ENCODE measurements around the gene TMEM168.
A peak's percentile ranks its signal among the peaks of the same experiment; 100 is the strongest.
"Not testable (repeated sequence)": the region's sequence is repeated elsewhere in the genome, so short reads cannot be mapped to it uniquely, and the experiment has no call there.

The TMEM168 gene

DNA sequence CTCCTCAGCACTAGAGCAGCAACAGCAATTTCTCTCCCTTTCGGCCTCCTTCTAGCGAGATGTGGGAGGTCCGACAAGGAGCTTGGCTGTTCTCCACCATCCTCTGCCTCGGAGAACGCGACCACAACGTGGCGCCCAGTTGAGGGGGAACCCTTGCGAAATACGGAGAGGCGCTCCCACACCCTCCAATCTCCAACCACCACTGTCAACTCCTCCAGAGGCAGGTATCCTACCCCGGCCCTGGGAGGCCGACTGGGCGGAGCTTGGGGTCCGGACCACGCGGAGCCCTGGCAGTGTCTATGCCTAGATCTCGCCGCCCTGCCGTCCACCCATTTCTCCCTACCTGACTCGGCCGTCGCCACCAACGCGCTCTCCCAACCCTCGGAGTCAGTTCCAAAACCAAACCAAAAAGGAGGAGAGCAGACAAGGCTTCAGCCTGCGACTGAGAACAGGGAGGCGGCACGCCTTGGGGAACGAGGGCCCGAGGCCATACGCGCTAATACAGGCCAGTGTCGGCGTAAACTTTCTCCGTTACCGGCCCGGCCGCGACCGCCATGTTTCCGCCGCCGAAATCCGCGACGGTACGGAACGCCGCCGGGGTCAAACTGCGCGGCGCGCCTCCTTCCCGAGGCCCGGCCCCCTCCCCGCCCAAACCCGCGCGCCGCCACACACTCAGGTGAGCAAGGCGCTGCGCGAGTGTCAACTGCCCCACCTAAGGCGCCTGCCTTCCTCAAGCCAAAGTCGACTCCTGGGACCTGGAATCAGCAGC is at the start of gene TMEM168:
Gene TMEM168 (minus strand): TSS at position 577 of the 769 bp plus-strand sequence. CDS start 5,568 bp downstream, outside the sequence.
- DNase-seq (ENCODE audit: low spot score), result peak; percentile 64

- DNase-seq (ENCODE audit: low spot score), result not testable (repeated sequence)
Observed at GRCh38 chr7:112835928-112836327, 45.7 kb upstream of the TMEM168 start.

DNA sequence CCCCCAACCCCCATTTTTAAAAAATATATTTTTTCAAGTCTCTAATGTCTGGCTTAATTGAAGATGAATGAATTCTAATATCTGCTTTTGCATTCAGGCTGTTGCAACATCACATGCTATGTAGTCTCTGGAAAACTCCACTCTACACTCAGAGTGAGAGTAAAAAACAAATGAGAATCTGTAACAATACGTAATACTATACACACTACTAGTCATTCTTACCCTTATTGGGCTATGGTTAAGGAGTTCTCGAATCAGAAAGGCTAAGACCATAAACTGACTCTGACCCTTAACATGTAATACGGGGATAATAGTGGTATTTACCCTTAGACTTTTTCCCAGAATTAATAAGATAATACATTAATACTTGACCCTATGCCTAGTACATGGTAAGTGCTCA is 42.9 kb upstream of the TMEM168 start:
- no peak for DNase-seq (ENCODE audit: low spot score)

DNA sequence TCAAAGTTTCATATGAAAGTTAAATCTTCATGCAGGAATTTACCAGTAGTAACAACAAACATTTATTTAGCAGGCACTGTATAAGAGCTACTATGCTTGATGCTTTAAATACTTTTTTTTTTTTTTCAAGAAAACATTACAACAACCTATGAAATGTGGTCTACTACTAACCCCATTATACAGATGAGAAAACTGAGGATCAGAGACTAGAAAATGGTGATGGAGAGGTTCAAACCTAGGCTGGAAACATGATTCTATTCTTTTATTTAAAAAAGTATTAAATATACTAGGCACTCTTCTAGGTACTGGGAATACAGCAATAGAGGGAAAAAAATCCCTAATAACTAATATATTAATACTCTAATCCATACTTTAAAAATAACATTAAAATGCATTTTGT is 40.6 kb upstream of the TMEM168 start:
- DNase-seq (ENCODE audit: low spot score), result no peak

- no peak for DNase-seq (ENCODE audit: low spot score)
Observed at GRCh38 chr7:112828696-112829095, 38.5 kb upstream of the TMEM168 start.

DNA sequence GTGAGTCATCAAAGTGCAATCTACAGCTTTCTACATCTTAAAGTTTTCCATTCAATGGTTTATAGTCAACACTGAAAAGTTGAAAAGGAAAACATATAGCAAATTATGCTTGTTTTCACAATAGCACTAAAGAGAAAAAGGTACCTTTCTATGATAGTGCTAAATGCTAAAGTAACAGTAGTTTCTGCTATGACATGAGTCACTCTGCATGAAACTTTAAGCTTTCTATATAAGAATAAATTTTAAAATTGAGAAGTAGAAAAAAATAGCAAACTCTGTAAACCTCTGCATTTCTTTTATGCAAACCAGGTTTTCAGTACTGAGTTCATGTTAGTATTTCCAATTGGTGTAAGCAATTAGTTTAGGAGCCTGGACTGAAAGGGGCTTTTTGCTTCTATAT is 31.2 kb upstream of the TMEM168 start:
- DNase-seq (ENCODE audit: low spot score), result no peak

- DNase-seq (ENCODE audit: low spot score), result no peak
Observed at GRCh38 chr7:112819536-112819935, 29.3 kb upstream of the TMEM168 start.

DNA sequence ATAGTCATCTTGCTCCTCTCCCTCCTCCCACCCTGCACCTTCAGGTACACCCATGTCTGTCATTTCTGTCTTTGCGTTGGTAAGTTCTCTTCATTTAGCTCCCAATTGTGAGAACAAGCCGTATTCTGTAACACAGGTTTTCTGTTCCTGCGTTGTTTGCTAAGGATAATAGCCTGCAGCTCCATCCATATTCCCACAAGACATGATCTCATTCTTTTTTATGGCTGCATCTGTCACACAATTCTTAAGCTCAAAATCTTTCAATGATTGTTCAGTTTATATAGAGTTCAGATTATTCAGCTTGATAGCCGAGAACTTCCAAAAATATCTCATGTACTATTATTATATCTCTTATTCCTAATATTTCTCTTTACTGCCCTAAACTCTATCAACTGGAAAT is 16.0 kb upstream of the TMEM168 start:
- DNase-seq (ENCODE audit: low spot score), result no peak

DNA sequence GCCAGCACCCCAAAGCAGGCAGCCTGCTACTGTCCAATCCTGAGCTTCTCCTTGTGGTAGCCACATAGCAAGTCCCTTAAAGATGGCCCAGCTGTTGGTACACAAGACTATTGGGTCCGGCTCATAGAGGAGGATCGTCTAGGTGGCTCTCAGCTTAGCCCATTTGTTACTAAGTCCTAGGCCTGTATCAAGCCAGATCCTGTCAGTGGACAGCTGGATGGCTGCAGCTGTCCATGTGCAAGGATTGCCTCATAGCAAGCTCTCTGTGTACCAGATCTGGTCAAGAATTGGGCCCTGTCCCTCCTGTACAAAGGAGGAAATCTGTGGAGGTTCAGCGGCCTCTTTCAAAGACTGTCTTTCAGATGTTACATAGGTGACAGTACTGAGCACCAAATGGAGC is 12.2 kb upstream of the TMEM168 start:
- DNase-seq (ENCODE audit: low spot score), result no peak

DNA sequence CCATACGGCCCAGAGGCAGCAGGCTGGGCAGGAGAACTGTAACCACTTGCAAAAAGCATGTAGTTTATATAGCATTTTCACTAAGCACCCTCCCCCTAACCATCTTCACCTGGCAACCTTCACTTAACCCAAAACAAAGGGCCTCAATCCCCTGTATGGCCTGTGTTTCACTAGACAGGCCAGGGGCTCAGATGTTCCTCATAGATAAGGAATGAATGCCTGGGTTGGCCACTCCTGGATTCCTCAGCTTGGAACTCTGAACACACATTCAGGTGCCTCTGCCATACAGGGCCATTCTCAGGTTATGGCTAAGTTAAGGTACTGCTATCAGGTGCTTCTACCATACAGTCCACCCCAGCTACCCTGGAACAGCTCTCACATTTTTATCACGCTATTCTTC is 10.3 kb upstream of the TMEM168 start:
- no peak for DNase-seq (ENCODE audit: low spot score)

DNA sequence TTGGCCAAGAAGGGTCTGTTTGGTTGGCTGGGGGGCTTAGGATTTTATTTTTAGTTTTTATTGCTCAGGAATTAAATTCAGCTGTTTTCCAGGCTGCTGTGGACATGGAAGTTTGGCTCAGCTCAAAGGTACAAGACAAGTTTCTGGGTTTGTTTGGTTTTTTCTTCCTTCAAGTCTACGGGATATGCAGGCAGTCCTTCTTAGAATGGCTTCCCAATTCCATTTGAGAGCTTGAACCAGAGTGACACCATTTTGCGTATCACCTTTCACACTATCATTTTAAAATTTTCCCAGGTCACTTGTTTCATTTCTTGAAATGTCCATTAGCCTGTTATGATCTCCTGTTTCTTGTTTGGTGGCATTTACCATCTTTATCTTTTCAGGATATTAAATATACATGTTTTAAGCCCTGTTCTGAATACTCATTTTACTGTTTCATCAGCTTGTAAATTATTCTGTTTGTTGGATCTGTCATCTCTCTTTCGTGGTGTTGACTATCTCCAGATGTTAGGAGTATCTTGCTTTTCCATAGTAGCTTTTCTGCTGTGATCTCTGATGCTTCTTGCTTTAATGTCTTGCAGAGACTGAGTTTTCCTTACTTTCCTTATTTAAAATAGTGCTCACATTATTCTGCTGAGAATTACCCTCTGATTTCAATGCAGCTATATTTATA is 9.4 kb upstream of the TMEM168 start:
- DNase-seq (ENCODE audit: low spot score), result no peak

DNA sequence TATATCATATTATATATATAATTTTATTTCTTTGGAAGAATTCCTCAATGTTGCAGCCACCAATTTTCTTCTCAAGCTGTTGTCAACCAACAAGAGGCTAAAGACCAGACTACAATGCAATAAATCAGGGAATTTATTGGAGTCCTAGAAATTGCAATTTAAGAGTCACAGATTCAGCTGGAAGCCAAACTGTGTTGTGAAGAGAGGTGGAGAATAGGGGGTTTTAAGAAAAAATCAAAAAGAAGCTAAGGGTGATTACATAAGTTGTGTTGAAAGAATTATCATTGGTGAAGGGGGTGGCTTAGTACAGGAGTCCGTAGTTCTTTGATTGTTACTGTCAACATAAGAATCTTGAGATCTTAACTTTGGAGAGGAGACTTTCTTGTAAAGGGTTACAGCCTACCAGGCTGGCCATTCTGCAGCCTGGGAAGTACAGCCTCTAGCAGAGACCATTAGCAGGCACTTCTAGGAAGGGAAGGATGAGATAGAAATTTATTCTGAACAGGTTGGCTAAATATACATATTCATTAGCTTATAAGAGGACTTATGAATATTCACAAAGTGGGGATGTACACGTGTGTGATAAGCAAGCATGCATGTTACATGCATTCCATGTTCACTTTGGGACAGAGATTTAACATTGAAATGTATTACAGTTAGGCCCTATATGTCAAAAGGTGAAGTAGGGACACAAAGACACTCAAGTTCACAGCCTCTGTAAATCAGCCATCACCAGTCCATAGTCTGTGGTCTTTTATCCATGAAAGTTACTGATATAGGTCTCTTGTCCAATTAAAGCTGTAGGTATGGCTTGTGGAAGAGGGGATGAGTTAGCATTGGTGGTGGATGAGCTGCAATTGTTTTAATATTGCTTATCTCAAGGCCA is 8.3 kb upstream of the TMEM168 start:
- DNase-seq (ENCODE audit: low spot score), result no peak

GRCh38 chr7:112796552-112796951 is 6.4 kb upstream of the TMEM168 start:
- not testable (repeated sequence) for DNase-seq (ENCODE audit: low spot score)

DNA sequence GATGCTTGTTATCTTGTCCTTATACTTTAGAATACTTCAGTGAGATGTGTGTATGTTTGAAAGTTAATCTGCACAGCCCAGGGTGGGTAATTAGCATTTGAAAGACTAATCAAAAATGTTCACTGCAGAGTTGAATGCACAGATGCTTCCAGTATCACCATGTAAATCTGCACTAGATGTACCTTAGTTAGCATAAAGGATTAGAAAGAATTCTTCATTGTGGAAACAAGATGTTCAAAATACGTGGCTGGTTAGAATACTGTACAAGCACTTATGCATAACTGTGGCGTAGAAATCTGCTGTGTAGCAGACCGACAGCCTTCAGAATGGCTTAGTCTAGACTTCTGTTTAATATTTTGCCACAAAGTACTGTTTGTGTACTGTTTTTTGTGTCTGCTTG is 2.2 kb upstream of the TMEM168 start:
- no peak for DNase-seq (ENCODE audit: low spot score)

GRCh38 chr7:112791465-112792168 is 1.4 kb upstream of the TMEM168 start:
- no peak for DNase-seq (ENCODE audit: low spot score)

- no peak for DNase-seq (ENCODE audit: low spot score)
Observed at GRCh38 chr7:112790586-112791003, 402 bp upstream of the TMEM168 start.

GRCh38 chr7:112789453-112789816 is 758 bp downstream of the TMEM168 start:
- no peak for DNase-seq (ENCODE audit: low spot score)

- DNase-seq (ENCODE audit: low spot score), result no peak
Observed at GRCh38 chr7:112788778-112789343, 1.3 kb downstream of the TMEM168 start.

GRCh38 chr7:112784603-112785002 is 5.6 kb downstream of the TMEM168 start:
- no peak for DNase-seq (ENCODE audit: low spot score)

- DNase-seq (ENCODE audit: low spot score), result no peak
Observed at GRCh38 chr7:112782498-112782897, 7.7 kb downstream of the TMEM168 start.

DNA sequence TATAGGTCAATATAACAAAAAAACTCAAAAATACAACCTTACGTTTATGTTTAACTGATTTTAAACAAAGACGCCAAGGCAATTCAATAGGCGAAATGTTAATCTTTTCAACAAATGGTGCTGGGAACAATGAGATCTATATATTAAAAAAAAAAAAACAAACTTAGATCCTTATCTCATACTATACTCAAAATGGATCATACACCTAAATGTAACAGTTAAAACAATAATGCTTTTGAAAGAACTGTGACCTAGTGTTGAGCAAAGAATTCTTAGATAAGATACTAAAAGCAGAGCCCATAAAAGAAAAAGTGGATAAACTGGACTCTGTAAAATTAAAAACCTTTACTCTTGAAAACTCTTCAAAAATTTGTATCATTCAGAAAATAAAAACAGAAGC is 8.6 kb downstream of the TMEM168 start:
- DNase-seq (ENCODE audit: low spot score), result no peak

GRCh38 chr7:112781110-112781509 is 9.1 kb downstream of the TMEM168 start:
- no peak for DNase-seq (ENCODE audit: low spot score)
